Liver (tissue), 9 donors: ENCODE data around the gene CBX4. TPM values are rescaled to one million over a fixed set of nuclear protein-coding genes. Genes with fewer than 3 reads are reported as not detected.

ENCODE experiments used
- DNase-seq: peaks from one replicate; pipeline ENCODE4 v3.0.0-alpha.2; 2017; ENCODE audit warnings: low spot score
- H3K27ac ChIP-seq, 2 donors: one replicate each; pipeline ENCODE4 v1.7.0; 2013; ENCODE audit warnings: inconsistent platforms in 2 of 2, low read length in 2 of 2, control low read depth in 1 of 2, low read depth in 1 of 2, mild to moderate bottlenecking in 1 of 2
- H3K27me3 ChIP-seq, 4 donors: one replicate each; pipeline versions ENCODE4 v1.6.1 to v1.7.0; 2013; ENCODE audit warnings: low read length in 3 of 4, inconsistent platforms in 1 of 4, mild to moderate bottlenecking in 1 of 4, moderate library complexity in 1 of 4; ENCODE audit not compliant: control insufficient read depth in 4 of 4, insufficient read depth in 4 of 4
- H3K36me3 ChIP-seq, 4 donors: one replicate each; pipeline versions ENCODE4 v1.6.1 to v1.7.0; 2013; ENCODE audit warnings: low read length in 3 of 4, mild to moderate bottlenecking in 3 of 4, low read depth in 1 of 4, moderate library complexity in 1 of 4; ENCODE audit not compliant: control insufficient read depth in 4 of 4, insufficient read depth in 3 of 4
- H3K4me1 ChIP-seq, 4 donors: one replicate each; pipeline versions ENCODE4 v1.6.1 to v1.7.0; 2013; ENCODE audit warnings: low read length in 3 of 4, mild to moderate bottlenecking in 3 of 4, moderate library complexity in 1 of 4; ENCODE audit not compliant: control insufficient read depth in 4 of 4, insufficient read depth in 4 of 4
- H3K4me3 ChIP-seq, 3 donors: one replicate each; pipeline versions ENCODE4 v1.6.1 to v1.7.0; 2013; ENCODE audit warnings: low read length in 3 of 3, control low read depth in 1 of 3, low read depth in 1 of 3, mild to moderate bottlenecking in 1 of 3
- H3K9ac ChIP-seq, 2 donors: one replicate each; pipeline ENCODE4 v1.7.0; 2013; ENCODE audit warnings: low read length in 2 of 2, mild to moderate bottlenecking in 2 of 2, moderate library complexity in 2 of 2, control low read depth in 1 of 2, low read depth in 1 of 2
- H3K9me3 ChIP-seq, 4 donors: one replicate each; pipeline versions ENCODE4 v1.6.1 to v1.7.0; 2013; ENCODE audit warnings: low read length in 3 of 4; ENCODE audit not compliant: control insufficient read depth in 4 of 4
- FOXA1 ChIP-seq: IDR thresholded peaks from 2 replicates; pipeline ENCODE4 v1.6.1; 2016; ENCODE audit warnings: antibody characterized with exemption
- GABPA ChIP-seq, 2 donors: IDR thresholded peaks in 1 of 2; conservative IDR thresholded peaks in 1 of 2; 2 replicates each; pipeline ENCODE4 v1.6.1; 2016; ENCODE audit warnings: antibody characterized with exemption in 2 of 2, mild to moderate bottlenecking in 1 of 2, moderate library complexity in 1 of 2
- HNF4A ChIP-seq, 2 donors: conservative IDR thresholded peaks; 2 replicates each; pipeline ENCODE4 v1.6.1; 2016; ENCODE audit warnings: antibody characterized with exemption in 2 of 2, mild to moderate bottlenecking in 2 of 2
- HNF4G ChIP-seq: IDR thresholded peaks from 2 replicates; pipeline ENCODE4 v1.6.1; 2016; ENCODE audit warnings: antibody characterized with exemption
- JUND ChIP-seq, 2 donors: IDR thresholded peaks; 2 replicates each; pipeline ENCODE4 v1.6.1; 2016; ENCODE audit warnings: antibody characterized with exemption in 2 of 2
- NR2F2 ChIP-seq: IDR thresholded peaks from 2 replicates; pipeline ENCODE4 v1.6.1; 2016; ENCODE audit warnings: antibody characterized with exemption
- RAD21 ChIP-seq, 2 donors: IDR thresholded peaks; 2 replicates each; pipeline ENCODE4 v1.6.1; 2016; ENCODE audit warnings: antibody characterized with exemption in 2 of 2, mild to moderate bottlenecking in 2 of 2
- RXRA ChIP-seq, 2 donors: IDR thresholded peaks; 2 replicates each; pipeline ENCODE4 v1.6.1; 2017 to 2018; ENCODE audit warnings: antibody characterized with exemption in 2 of 2, mild to moderate bottlenecking in 1 of 2
- SP1 ChIP-seq: IDR thresholded peaks from 2 replicates; pipeline ENCODE4 v1.6.1; 2018; ENCODE audit warnings: antibody characterized with exemption, mild to moderate bottlenecking
- TAF1 ChIP-seq: conservative IDR thresholded peaks from 2 replicates; pipeline ENCODE4 v1.6.1; 2016; ENCODE audit warnings: antibody characterized with exemption, mild to moderate bottlenecking
- WGBS: extraction: QIAGEN DNeasy Blood & Tissue Kit; methylation state at CpG from one replicate; pipeline ENCODE4 v1.1.7; 2013; 5-methylcytosine and 5-hydroxymethylcytosine counted together
- polyA plus RNA-seq, 2 donors: library from polyadenylated mRNA; stranded (reverse) in 1 of 2; unstranded in 1 of 2; fragments of 200-250 nt in 1 of 2; fragments of >200 nt in 1 of 2; fragmentation: Nextera tagmentation in 1 of 2; extraction: Ambion mirVana in 1 of 2; gene quantifications; one replicate each; pipeline versions ENCODE4 v1.2.1 to v1.2.3, GENCODE V29; 2013 to 2015
- total RNA-seq, 2 donors: library from RNA; depleted of rRNA; stranded (reverse); fragments of >200 nt; gene quantifications; one replicate each; pipeline ENCODE4 v1.2.3, GENCODE V29; 2014
- TF ChIP-seq, protein P1 (sequence below): IDR thresholded peaks from 2 replicates; pipeline ENCODE4 v1.6.1; 2016; ENCODE audit warnings: antibody characterized with exemption
- TF ChIP-seq, protein P2 (sequence below): IDR thresholded peaks from 2 replicates; pipeline ENCODE4 v1.6.1; 2016; ENCODE audit warnings: antibody characterized with exemption, mild to moderate bottlenecking
- TF ChIP-seq, protein P3 (sequence below): IDR thresholded peaks from 2 replicates; pipeline ENCODE4 v1.6.1; 2016; ENCODE audit warnings: antibody characterized with exemption
- TF ChIP-seq, protein P4 (sequence below): IDR thresholded peaks from 2 replicates; pipeline ENCODE4 v1.6.1; 2016; ENCODE audit warnings: antibody characterized with exemption
- donor health status: healthy.
- donor health status: healthy.
- donor health status: healthy.
- donor health status: healthy.
- donor health status: healthy.

CBX4 gene
- total and polyA plus RNA-seq, 4 donors = 4.8 to 8.9 (median 6.3) TPM

DNA sequence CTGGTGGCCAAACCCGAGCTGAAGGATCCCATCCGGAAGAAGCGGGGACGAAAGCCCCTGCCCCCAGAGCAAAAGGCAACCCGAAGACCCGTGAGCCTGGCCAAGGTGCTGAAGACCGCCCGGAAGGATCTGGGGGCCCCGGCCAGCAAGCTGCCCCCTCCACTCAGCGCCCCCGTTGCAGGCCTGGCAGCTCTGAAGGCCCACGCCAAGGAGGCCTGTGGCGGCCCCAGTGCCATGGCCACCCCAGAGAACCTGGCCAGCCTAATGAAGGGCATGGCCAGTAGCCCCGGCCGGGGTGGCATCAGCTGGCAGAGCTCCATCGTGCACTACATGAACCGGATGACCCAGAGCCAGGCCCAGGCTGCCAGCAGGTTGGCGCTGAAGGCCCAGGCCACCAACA is 55.3 kb downstream of the CBX4 start:
- DNase-seq = no peak

More for the DNA sequence above, 55.3 kb downstream of the CBX4 start:
- Histone ChIP-seq H3K36me3 (no peaks in the 10 kb centered on the region), H3K27ac (no peak overlapping the region), H3K4me3 (no peak overlapping the region), H3K9ac (no peak overlapping the region), H3K4me1 (peaks cover 0 to under 1% (median under 1%) of the 10 kb centered on the region in 4 donors), H3K27me3 (peaks cover 0 to 6% (median under 1%) of the 10 kb centered on the region in 4 donors), H3K9me3 (no peaks in the 10 kb centered on the region)
- TF ChIP-seq JUND (IDR thresholded peaks at IDR 0.05) = no peak
- TF ChIP-seq RXRA (IDR thresholded peaks at IDR 0.05) = no peak
- no peak for TF ChIP-seq GABPA (IDR thresholded peaks at IDR 0.05 in 1 of 2, conservative IDR thresholded peaks at IDR 0.05 in 1 of 2)
- no peak for TF ChIP-seq FOXA1
- TF ChIP-seq, protein P1, sequence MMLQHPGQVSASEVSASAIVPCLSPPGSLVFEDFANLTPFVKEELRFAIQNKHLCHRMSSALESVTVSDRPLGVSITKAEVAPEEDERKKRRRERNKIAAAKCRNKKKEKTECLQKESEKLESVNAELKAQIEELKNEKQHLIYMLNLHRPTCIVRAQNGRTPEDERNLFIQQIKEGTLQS = no peak
- no peak for TF ChIP-seq NR2F2
- TF ChIP-seq TAF1 = no peak
- TF ChIP-seq HNF4A (conservative IDR thresholded peaks at IDR 0.05) = no peak
- TF ChIP-seq HNF4G = no peak
- no peak for TF ChIP-seq RAD21 (IDR thresholded peaks at IDR 0.05)
- TF ChIP-seq SP1 = no peak
- TF ChIP-seq, protein P2, sequence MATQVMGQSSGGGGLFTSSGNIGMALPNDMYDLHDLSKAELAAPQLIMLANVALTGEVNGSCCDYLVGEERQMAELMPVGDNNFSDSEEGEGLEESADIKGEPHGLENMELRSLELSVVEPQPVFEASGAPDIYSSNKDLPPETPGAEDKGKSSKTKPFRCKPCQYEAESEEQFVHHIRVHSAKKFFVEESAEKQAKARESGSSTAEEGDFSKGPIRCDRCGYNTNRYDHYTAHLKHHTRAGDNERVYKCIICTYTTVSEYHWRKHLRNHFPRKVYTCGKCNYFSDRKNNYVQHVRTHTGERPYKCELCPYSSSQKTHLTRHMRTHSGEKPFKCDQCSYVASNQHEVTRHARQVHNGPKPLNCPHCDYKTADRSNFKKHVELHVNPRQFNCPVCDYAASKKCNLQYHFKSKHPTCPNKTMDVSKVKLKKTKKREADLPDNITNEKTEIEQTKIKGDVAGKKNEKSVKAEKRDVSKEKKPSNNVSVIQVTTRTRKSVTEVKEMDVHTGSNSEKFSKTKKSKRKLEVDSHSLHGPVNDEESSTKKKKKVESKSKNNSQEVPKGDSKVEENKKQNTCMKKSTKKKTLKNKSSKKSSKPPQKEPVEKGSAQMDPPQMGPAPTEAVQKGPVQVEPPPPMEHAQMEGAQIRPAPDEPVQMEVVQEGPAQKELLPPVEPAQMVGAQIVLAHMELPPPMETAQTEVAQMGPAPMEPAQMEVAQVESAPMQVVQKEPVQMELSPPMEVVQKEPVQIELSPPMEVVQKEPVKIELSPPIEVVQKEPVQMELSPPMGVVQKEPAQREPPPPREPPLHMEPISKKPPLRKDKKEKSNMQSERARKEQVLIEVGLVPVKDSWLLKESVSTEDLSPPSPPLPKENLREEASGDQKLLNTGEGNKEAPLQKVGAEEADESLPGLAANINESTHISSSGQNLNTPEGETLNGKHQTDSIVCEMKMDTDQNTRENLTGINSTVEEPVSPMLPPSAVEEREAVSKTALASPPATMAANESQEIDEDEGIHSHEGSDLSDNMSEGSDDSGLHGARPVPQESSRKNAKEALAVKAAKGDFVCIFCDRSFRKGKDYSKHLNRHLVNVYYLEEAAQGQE = no peak
- TF ChIP-seq, protein P3, sequence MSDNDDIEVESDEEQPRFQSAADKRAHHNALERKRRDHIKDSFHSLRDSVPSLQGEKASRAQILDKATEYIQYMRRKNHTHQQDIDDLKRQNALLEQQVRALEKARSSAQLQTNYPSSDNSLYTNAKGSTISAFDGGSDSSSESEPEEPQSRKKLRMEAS = no peak
- TF ChIP-seq, protein P4, sequence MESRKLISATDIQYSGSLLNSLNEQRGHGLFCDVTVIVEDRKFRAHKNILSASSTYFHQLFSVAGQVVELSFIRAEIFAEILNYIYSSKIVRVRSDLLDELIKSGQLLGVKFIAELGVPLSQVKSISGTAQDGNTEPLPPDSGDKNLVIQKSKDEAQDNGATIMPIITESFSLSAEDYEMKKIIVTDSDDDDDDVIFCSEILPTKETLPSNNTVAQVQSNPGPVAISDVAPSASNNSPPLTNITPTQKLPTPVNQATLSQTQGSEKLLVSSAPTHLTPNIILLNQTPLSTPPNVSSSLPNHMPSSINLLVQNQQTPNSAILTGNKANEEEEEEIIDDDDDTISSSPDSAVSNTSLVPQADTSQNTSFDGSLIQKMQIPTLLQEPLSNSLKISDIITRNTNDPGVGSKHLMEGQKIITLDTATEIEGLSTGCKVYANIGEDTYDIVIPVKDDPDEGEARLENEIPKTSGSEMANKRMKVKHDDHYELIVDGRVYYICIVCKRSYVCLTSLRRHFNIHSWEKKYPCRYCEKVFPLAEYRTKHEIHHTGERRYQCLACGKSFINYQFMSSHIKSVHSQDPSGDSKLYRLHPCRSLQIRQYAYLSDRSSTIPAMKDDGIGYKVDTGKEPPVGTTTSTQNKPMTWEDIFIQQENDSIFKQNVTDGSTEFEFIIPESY = no peak
- WGBS = 92% methylated on average over 18 of the region's 18 CpGs

Other genes starting within 250 kb of the CBX4 start
- not detected for gene RBFOX3, start 228.4 kb downstream of the CBX4 start, total RNA-seq
- under 1 TPM in 1 of 2 donors, not detected in 1; 0.05 TPM for gene RBFOX3, start 228.4 kb downstream of the CBX4 start, polyA plus RNA-seq
- 10 to 100 TPM in 1 of 2 donors, 1 to 10 TPM in 1; 1.7 to 12.0 TPM for gene ENPP7, start 108.5 kb downstream of the CBX4 start, total RNA-seq
- 1 to 10 TPM; 3.8 to 4.1 TPM for gene ENPP7, start 108.5 kb downstream of the CBX4 start, polyA plus RNA-seq
- gene CBX2, start 61.3 kb downstream of the CBX4 start, total RNA-seq = 1 to 10 TPM in 1 of 2 donors, under 1 TPM in 1; 0.33 to 2.4 TPM
- gene CBX2, start 61.3 kb downstream of the CBX4 start, polyA plus RNA-seq = under 1 TPM; 0.36 to 0.69 TPM
- gene CBX8, start 42.4 kb downstream of the CBX4 start, total RNA-seq = 1 to 10 TPM; 1.4 to 2.3 TPM
- gene CBX8, start 42.4 kb downstream of the CBX4 start, polyA plus RNA-seq = 1 to 10 TPM in 1 of 2 donors, under 1 TPM in 1; 0.75 to 2.7 TPM
- gene TBC1D16, start 196.4 kb upstream of the CBX4 start, total RNA-seq = 10 to 100 TPM in 1 of 2 donors, 1 to 10 TPM in 1; 4.7 to 29.5 TPM
- 1 to 10 TPM; 3.4 to 4.7 TPM for gene TBC1D16, start 196.4 kb upstream of the CBX4 start, polyA plus RNA-seq
- 1 to 10 TPM in 1 of 2 donors, under 1 TPM in 1; 0.93 to 3.0 TPM for gene CCDC40, start 197.2 kb upstream of the CBX4 start, total RNA-seq
- 1 to 10 TPM in 1 of 2 donors, under 1 TPM in 1; 0.60 to 1.9 TPM for gene CCDC40, start 197.2 kb upstream of the CBX4 start, polyA plus RNA-seq